Measurements from ENCODE around the gene MAL.

Gene MAL

GRCh38 chr2:95051626-95052025 lies 26.1 kb downstream of the MAL start:
- H3K4me3 ChIP-seq (ENCODE audit: low read depth, low read length, poor library complexity, severe bottlenecking): no peak overlapping the region
- no peaks in the 10 kb centered on the region for H3K4me1 ChIP-seq (ENCODE audit: insufficient read depth, low read length, severe bottlenecking)
- no peaks in the 10 kb centered on the region for H3K9me3 ChIP-seq (ENCODE audit: low read length)
- H4K20me1 ChIP-seq (ENCODE audit: insufficient read depth, low read length): no peaks in the 10 kb centered on the region
- H3K36me3 ChIP-seq (ENCODE audit: insufficient read depth, low read length): no peaks in the 10 kb centered on the region
- H2AFZ ChIP-seq (ENCODE audit: low read length): no peak overlapping the region
- TF ChIP-seq CTCF (IDR thresholded peaks at IDR 0.05; ENCODE audit: low read length) (no peak), EZH2 (IDR thresholded peaks at IDR 0.05; ENCODE audit: borderline replicate concordance, low read length) (no peak)
- H3K27me3 ChIP-seq (ENCODE audit: insufficient read depth, low read length): no peaks in the 10 kb centered on the region
- no peak overlapping the region for H3K27ac ChIP-seq (ENCODE audit: low read depth, low read length, poor library complexity, severe bottlenecking)
- no peak overlapping the region for H3K4me2 ChIP-seq (ENCODE audit: low read length)
- H3K9me2 ChIP-seq (ENCODE audit: low read depth, low read length): no peaks in the 10 kb centered on the region
- H3K9ac ChIP-seq (ENCODE audit: low read length): no peak overlapping the region
- H3F3A ChIP-seq (ENCODE audit: insufficient read depth, low read length): no peaks in the 10 kb centered on the region
- no peaks in the 10 kb centered on the region for H3K79me2 ChIP-seq (ENCODE audit: insufficient read depth, low read length)

- no peak for TF ChIP-seq EZH2 (IDR thresholded peaks at IDR 0.05; ENCODE audit: borderline replicate concordance, low read length)
- no peak for TF ChIP-seq CTCF (IDR thresholded peaks at IDR 0.05; ENCODE audit: low read length)
- Histone ChIP-seq H3K4me3 (ENCODE audit: low read depth, low read length, poor library complexity, severe bottlenecking) (no peak overlapping the region), H2AFZ (ENCODE audit: low read length) (no peak overlapping the region), H3K79me2 (ENCODE audit: insufficient read depth, low read length) (no peaks in the 10 kb centered on the region), H3K9ac (ENCODE audit: low read length) (no peak overlapping the region), H3K27ac (ENCODE audit: low read depth, low read length, poor library complexity, severe bottlenecking) (no peak overlapping the region), H3K9me3 (ENCODE audit: low read length) (no peaks in the 10 kb centered on the region), H3K36me3 (ENCODE audit: insufficient read depth, low read length) (no peaks in the 10 kb centered on the region), H4K20me1 (ENCODE audit: insufficient read depth, low read length) (no peaks in the 10 kb centered on the region), H3K27me3 (ENCODE audit: insufficient read depth, low read length) (no peaks in the 10 kb centered on the region), H3K9me2 (ENCODE audit: low read depth, low read length) (no peaks in the 10 kb centered on the region), H3F3A (ENCODE audit: insufficient read depth, low read length) (no peaks in the 10 kb centered on the region), H3K4me2 (ENCODE audit: low read length) (no peak overlapping the region), H3K4me1 (ENCODE audit: insufficient read depth, low read length, severe bottlenecking) (no peaks in the 10 kb centered on the region)
These were observed 26.8 kb downstream of the MAL start for GRCh38 chr2:95052307-95052706.

GRCh38 chr2:95052804-95053479 lies 27.4 kb downstream of the MAL start:
- H3F3A ChIP-seq (ENCODE audit: insufficient read depth, low read length): no peaks in the 10 kb centered on the region
- H4K20me1 ChIP-seq (ENCODE audit: insufficient read depth, low read length): no peaks in the 10 kb centered on the region
- H2AFZ ChIP-seq (ENCODE audit: low read length): no peak overlapping the region
- H3K79me2 ChIP-seq (ENCODE audit: insufficient read depth, low read length): no peaks in the 10 kb centered on the region
- H3K36me3 ChIP-seq (ENCODE audit: insufficient read depth, low read length): no peaks in the 10 kb centered on the region
- H3K27me3 ChIP-seq (ENCODE audit: insufficient read depth, low read length): no peaks in the 10 kb centered on the region; the same call in 1 of the 2 replicates
- H3K9me3 ChIP-seq (ENCODE audit: low read length): no peaks in the 10 kb centered on the region
- no peak overlapping the region for H3K27ac ChIP-seq (ENCODE audit: low read depth, low read length, poor library complexity, severe bottlenecking)
- H3K4me1 ChIP-seq (ENCODE audit: insufficient read depth, low read length, severe bottlenecking): no peaks in the 10 kb centered on the region
- H3K9me2 ChIP-seq (ENCODE audit: low read depth, low read length): no peaks in the 10 kb centered on the region
- TF ChIP-seq CTCF (IDR thresholded peaks at IDR 0.05; ENCODE audit: low read length) (peak; percentile 22; the same call in 1 of the 2 replicates), EZH2 (IDR thresholded peaks at IDR 0.05; ENCODE audit: borderline replicate concordance, low read length) (no peak)
- no peak overlapping the region for H3K4me3 ChIP-seq (ENCODE audit: low read depth, low read length, poor library complexity, severe bottlenecking)
- no peak overlapping the region for H3K4me2 ChIP-seq (ENCODE audit: low read length)
- H3K9ac ChIP-seq (ENCODE audit: low read length): no peak overlapping the region

Data from OCI-LY1 (cell line).